Lung (tissue), 12 donors: ENCODE results near the gene KNDC1. TPM values are rescaled to one million over a fixed set of nuclear protein-coding genes. Genes with fewer than 3 reads are reported as not detected.

Source experiments
- ATAC-seq: fragments of 200-7000 bp; cut with Tn5 transposase; one replicate; pipeline ENCODE4 v1.9.1; 2020; ENCODE audit warnings: moderate number of reproducible peaks; ENCODE audit not compliant: insufficient read depth, low FRiP score
- DNase-seq, 3 donors: peaks; one replicate each; pipeline ENCODE4 v3.0.0-alpha.2; 2013 to 2017
- H3K27ac ChIP-seq, 2 donors: one replicate each; pipeline ENCODE4 v1.5.1; 2013; ENCODE audit warnings: mild to moderate bottlenecking in 2 of 2, moderate library complexity in 2 of 2, control low read depth in 1 of 2, inconsistent platforms in 1 of 2, low read depth in 1 of 2, low read length in 1 of 2
- H3K27me3 ChIP-seq, 3 donors: one replicate each; pipeline ENCODE4 v1.5.1; 2013; ENCODE audit warnings: low read length in 2 of 3; ENCODE audit not compliant: control insufficient read depth in 3 of 3, insufficient read depth in 3 of 3
- H3K36me3 ChIP-seq, 4 donors: one replicate each; pipeline ENCODE4 v1.5.1; 2013; ENCODE audit warnings: low read length in 4 of 4, mild to moderate bottlenecking in 1 of 4, moderate library complexity in 1 of 4; ENCODE audit not compliant: control insufficient read depth in 4 of 4, insufficient read depth in 4 of 4
- H3K4me1 ChIP-seq, 5 donors: one replicate each; pipeline ENCODE4 v1.5.1; 2013; ENCODE audit warnings: low read length in 5 of 5, mild to moderate bottlenecking in 2 of 5, moderate library complexity in 1 of 5; ENCODE audit not compliant: control insufficient read depth in 5 of 5, insufficient read depth in 5 of 5
- H3K4me3 ChIP-seq: one replicate; pipeline ENCODE4 v1.5.1; 2013; ENCODE audit warnings: mild to moderate bottlenecking, control low read depth, moderate library complexity
- H3K9ac ChIP-seq, 2 donors: one replicate each; pipeline ENCODE4 v1.5.1; 2013; ENCODE audit warnings: low read length in 2 of 2, control low read depth in 1 of 2; ENCODE audit not compliant: insufficient read depth in 1 of 2
- H3K9me3 ChIP-seq, 4 donors: one replicate each; pipeline ENCODE4 v1.5.1; 2013; ENCODE audit warnings: low read length in 3 of 4, mild to moderate bottlenecking in 1 of 4, moderate library complexity in 1 of 4; ENCODE audit not compliant: control insufficient read depth in 4 of 4, insufficient read depth in 3 of 4
- WGBS, 2 donors: extraction: QIAGEN DNeasy Blood & Tissue Kit; methylation state at CpG; one replicate each; pipeline ENCODE4 v1.1.7; 2013; 5-methylcytosine and 5-hydroxymethylcytosine counted together
- polyA plus RNA-seq, 2 donors: library from polyadenylated mRNA; stranded (reverse); fragments of 200-250 nt; gene quantifications; one replicate each; pipeline ENCODE4 v1.2.1, GENCODE V29; 2013
- total RNA-seq, 2 donors: library from RNA; depleted of rRNA in 1 of 2; stranded (reverse); fragments of >200 nt in 1 of 2; gene quantifications; one replicate each; pipeline ENCODE4 v1.2.1, GENCODE V29; 2014 to 2021
- TF ChIP-seq, protein P1 (sequence below): IDR thresholded peaks from 2 replicates; pipeline ENCODE4 v1.5.1; 2012; ENCODE audit warnings: mild to moderate bottlenecking; ENCODE audit errors: control extremely low read depth, extremely low read depth
- donor health status: control.
- donor health status: control.
- donor health status: Bipolar disorder and iron deficiency.
- donor health status: healthy.
- donor health status: DM: yes; HTN: yes; CAD: no.

KNDC1 gene
- total and polyA plus RNA-seq, 4 donors: 3.2 to 21.0 (median 6.7) TPM

DNA sequence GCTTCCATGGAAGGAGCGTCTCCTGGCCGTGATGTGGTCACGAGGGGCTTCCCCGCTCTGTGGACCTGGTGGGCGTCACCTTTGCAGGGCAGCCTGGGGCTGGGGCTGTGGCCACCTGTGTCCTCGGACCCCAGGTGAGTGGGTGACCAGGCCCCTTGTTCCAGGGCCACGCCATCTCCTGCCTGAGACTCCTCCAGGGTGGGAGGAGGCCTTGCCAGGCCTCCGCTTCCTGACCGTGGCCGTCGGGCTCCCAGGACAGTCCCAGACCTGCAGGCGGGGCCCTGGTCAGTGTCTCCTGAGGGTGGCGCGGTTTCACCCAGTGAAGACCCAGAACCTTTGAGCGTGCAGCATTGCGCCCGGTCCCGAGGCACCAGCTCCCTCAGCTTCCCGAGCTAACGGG, 49.6 kb downstream of the KNDC1 start:
- 90 to 92% methylated on average over 20 of the region's 20 CpGs for whole genome bisulfite sequencing, 2 donors
- H3K36me3 ChIP-seq: peaks cover 0 to 4% (median 0%) of the 10 kb centered on the region in 4 donors
- H3K9me3 ChIP-seq: peaks cover 0 to 2% (median 0%) of the 10 kb centered on the region in 4 donors
- H3K9ac ChIP-seq: no peak overlapping the region
- no peak overlapping the region for H3K4me3 ChIP-seq
- TF ChIP-seq, protein P1, sequence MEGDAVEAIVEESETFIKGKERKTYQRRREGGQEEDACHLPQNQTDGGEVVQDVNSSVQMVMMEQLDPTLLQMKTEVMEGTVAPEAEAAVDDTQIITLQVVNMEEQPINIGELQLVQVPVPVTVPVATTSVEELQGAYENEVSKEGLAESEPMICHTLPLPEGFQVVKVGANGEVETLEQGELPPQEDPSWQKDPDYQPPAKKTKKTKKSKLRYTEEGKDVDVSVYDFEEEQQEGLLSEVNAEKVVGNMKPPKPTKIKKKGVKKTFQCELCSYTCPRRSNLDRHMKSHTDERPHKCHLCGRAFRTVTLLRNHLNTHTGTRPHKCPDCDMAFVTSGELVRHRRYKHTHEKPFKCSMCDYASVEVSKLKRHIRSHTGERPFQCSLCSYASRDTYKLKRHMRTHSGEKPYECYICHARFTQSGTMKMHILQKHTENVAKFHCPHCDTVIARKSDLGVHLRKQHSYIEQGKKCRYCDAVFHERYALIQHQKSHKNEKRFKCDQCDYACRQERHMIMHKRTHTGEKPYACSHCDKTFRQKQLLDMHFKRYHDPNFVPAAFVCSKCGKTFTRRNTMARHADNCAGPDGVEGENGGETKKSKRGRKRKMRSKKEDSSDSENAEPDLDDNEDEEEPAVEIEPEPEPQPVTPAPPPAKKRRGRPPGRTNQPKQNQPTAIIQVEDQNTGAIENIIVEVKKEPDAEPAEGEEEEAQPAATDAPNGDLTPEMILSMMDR: no peak
- H3K27me3 ChIP-seq: no peaks in the 10 kb centered on the region
- H3K4me1 ChIP-seq: no peaks in the 10 kb centered on the region
- no peak for DNase-seq
- H3K27ac ChIP-seq: no peak overlapping the region
- ATAC-seq: no peak

GRCh38 chr10:133210398-133211140, 50.5 kb downstream of the KNDC1 start:
- H3K27me3 ChIP-seq: no peaks in the 10 kb centered on the region
- DNase-seq (no peak), ATAC-seq (no peak)
- H3K9me3 ChIP-seq: peaks cover 0 to 2% (median 0%) of the 10 kb centered on the region in 4 donors
- TF ChIP-seq, protein P1: no peak
- 60 to 69% methylated on average over 27 of the region's 27 CpGs for WGBS, 2 donors
- peaks cover 0 to 4% (median 0%) of the 10 kb centered on the region in 4 donors for H3K36me3 ChIP-seq
- no peak overlapping the region for H3K27ac ChIP-seq
- no peaks in the 10 kb centered on the region for H3K4me1 ChIP-seq
- no peak overlapping the region for H3K4me3 ChIP-seq
- no peak overlapping the region for H3K9ac ChIP-seq

- DNase-seq: no peak
- TF ChIP-seq, protein P1: no peak
- H3K36me3 ChIP-seq: peaks cover 0 to 4% (median 0%) of the 10 kb centered on the region in 4 donors
- no peak overlapping the region for H3K9ac ChIP-seq
- H3K27ac ChIP-seq: no peak overlapping the region
- H3K4me1 ChIP-seq: no peaks in the 10 kb centered on the region
- 83 to 85% methylated on average over 24 to 25 of the region's 25 CpGs for whole genome bisulfite sequencing, 2 donors
- H3K9me3 ChIP-seq: peaks cover 0 to 2% (median 0%) of the 10 kb centered on the region in 4 donors
- H3K4me3 ChIP-seq: no peak overlapping the region
- ATAC-seq: no peak
- no peaks in the 10 kb centered on the region for H3K27me3 ChIP-seq
These were observed 51.3 kb downstream of the KNDC1 start for GRCh38 chr10:133211141-133211830.
